NCI-H2171 treated with DMSO at 0.1 percent for 48 hours (cell line): ENCODE data around the gene HEXD.
"Not testable (repeated sequence)": the region's sequence is repeated elsewhere in the genome, so short reads cannot be mapped to it uniquely, and the experiment has no call there.

Source experiments
- DNase-seq: peaks from one replicate; lab custom pipeline; 2025; lab: John Stamatoyannopoulos, UW

Gene HEXD

DNA sequence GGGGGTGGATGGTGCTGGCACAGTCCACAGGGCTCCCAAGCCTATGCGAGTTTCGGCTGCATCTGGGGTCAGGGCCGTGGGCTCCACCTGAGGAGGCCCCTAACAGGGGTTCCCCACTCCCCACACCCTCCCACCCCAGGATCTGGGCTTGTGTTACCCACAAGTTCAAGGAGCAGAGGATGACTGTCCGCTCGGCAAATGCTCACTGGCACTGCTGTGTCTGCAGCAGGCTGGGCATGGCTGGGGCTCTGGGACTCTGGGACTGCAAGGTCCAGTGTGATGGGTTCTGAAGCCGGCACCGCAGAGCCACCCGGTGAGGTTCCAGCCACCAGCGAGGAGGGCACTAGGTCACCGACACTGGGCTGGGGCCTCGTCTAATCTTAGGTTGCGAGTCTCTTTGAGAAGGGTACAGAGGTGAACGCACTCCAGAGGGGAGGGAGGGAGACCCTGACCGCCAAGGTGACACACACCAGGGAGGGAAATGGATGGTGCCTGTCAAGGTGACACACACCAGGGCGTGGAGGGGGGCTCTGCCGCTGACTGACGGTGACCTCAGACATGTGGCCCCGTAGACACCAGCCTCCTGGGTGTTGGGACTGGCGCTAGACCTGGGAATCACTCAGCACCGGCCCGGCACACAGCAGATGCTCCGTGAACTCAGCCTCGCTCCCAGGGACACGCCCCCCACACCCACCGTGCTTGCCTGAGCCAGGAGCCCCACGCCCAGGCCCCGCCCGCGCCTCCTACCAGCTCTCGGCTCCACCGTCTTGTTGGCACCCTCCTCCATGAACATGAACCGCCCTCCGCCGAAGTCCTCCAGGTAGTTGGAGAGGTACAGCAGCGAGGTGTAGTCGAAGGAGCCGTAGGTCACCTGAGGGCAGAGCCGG, 20.5 kb upstream of the HEXD start:
- peak; percentile 34 for DNase-seq

DNA sequence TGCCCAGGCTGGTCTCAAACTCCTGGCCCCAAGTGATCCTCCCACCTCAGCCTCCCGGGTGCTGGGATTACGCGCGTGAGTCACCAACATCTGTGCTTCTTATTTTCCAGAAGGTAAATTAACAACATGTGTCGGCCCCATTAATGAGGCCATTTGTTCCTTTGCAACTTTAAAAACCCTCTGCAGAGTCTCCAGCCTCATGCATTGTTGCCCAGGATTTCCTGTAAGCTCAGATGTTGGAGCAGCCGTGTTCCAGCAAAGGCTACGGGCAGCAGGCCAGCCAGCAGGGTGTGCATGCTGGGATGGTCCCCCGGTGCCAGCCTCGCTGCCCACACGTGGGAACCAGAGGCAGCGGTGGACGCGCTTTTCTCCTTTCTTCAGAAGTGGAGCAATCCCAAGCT, 19.1 kb upstream of the HEXD start:
- peak; percentile 84 for DNase-seq

DNA sequence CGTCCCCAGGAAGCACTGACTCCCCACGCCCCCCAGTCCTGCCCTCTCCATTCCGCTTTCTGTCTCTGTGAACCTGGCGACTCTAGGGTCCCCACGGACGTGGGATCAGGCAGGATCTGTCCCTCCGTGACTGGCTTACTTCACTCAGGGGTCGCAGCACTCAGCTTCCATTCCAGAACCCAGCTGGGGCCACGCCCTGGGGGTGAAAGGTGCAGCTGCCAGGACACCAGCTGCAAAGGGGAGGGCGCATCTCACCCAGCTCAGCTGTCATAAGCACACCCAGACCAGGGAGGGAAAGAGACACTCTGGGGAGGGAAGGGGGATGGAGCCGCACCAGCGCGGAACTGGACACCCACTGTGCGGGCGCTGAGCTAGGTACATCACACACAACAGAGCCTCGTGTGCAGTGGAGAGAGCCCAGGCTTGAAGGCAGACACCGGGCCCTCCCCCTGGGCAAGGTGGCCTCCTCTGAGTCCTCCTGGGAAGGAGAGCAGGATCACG, 18.5 kb upstream of the HEXD start:
- peak; percentile 66 for DNase-seq

DNA sequence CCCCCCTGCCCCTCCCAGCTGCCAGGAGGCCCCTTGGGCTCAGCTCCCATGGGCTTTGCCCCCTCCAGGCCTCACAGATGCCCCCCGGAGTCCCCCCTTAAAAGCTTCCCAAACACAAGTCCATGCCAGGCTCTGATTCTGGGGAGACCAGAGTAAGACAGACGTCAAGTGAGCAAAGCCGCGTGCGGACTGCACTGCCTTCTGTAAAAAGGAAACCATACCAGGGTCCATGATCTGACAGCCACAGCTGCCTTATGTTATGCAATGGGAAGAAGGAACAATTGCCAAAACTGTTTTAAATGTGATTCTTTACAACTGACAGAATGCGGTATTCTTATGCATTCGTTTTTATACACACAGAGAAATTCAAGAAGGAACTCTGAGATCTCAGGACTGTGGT, 17.9 kb upstream of the HEXD start:
- peak; percentile 20 for DNase-seq

DNA sequence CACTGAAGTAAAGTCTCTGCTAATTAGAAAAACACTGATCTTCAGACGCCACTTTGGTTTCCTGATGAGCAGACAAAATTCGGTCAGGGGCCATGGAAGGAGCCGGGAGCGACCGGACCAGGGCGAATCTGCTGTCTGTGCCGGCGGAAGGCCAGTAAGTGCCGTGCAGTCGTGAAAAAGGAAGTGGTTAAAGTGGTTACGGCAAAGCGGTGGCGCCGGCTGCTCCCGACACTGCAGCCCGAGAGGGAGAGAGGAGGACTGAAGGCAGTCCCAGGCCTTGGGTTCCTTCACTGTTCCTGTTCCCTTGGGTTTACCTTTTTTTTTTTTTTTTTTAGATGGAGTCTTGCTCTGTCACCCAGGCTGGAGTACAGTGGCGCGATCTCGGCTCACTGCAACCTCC, 17.3 kb upstream of the HEXD start:
- no peak for DNase-seq

DNA sequence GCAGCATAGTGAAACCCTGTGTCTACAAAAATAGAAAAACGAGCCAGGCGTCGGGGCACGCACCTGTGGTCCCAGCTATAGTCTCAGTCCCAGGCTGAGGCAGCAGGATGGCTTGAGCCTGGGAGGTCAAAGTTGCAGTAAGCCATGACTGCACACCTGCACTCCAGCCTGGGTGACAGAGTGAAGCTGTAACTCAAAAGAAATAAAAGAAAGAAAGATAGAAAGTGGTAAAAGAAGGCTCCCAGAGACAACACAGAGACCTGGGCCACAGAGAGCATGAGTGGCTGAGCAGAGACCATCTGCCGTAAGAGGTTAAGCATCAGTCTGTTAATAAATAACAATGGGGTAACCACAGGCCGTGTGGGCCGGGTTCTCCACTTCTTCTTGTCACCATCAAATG, 15.3 kb upstream of the HEXD start:
- DNase-seq = no peak

DNA sequence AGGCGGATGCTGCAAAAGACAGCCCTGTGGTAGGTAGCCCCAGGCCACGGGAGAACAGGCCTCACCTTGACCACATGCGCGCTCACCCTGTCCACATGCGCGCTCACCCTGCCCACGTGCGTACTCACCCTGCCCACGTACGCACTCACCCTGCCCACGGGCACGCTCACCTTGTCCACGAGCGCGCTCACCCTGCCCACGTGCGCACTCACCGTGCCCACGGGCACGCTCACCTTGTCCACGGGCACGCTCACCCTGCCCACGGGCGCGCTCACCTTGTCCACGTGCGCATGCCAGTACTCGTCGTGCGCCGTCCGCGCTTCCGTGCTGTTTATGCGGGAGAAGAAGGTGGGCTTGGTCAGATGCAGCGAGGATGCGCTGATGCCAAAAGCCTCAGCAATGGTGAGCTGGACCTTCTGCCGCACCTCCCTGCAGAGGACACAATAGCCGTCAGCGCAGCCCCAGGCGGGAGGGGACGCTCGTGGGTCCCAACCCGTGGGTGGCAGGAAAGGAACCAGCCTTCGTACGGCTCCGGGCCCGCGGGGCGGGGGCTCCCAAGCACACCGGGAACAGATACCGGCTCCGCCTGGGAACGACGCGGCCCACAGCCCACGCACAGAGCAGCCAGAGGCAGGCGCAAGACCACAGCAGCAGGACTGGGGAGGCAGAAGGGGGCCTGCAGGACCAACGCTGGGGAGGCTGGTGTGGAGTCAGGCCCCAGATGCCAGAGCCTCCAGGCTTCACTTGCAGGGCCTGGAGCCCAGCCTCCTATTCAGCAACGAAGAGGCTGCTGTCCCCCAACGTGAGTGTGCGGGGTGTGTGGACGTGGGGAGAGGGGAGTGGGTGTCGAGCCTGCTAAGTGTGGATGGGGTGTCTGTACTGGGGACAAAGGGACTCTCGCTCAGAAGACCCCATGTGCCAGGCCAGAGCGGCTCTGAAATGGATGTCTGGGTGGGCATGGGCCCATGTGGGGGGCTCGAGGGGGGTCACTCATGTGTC, 14.2 kb upstream of the HEXD start:
- DNase-seq = no peak

DNA sequence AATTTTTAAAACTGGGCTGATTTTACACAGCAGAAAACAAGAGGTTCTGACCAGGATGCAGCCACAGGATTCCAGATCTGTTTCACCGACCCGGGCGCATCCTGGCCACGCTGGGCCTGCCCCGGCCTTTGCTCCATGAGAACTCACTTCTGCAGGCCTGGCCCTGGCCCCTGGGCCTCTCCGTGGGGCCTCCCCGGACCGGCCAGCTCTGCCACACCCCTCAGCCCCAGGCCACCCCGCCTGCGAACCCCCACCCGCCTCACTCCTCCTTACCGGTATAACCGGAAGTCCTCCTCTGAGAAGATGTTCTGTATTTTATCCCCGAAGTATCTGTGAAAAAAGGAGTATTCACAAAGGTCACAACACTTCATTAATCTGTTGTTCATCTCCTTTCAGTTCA, 13.1 kb upstream of the HEXD start:
- no peak for DNase-seq

DNA sequence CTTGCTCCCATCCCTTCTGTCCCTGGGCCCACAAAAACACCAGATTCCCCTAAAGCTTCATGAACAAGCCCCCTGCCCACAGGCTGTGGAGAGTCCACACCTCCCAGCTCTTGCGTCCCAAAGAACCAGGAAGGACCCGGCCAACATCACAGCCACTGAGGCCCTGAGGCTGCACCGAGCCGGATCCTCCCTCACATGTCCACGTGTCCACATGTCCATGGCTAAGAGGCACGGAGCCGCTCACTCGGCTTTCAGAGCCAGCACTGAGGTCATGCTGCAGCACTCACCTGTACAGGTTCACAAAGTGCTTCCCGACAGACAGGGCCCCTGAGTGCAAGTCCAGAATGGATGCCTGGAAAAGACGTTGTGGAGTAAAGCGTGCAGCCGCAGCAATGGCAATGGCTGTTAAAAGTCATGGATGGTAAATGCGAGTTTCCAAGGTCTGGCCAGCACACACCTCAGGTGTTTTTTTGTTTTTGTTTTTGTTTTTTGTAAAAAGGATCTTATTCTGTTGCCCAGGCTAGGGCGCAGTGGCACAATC, 11.9 kb upstream of the HEXD start:
- DNase-seq = no peak

DNA sequence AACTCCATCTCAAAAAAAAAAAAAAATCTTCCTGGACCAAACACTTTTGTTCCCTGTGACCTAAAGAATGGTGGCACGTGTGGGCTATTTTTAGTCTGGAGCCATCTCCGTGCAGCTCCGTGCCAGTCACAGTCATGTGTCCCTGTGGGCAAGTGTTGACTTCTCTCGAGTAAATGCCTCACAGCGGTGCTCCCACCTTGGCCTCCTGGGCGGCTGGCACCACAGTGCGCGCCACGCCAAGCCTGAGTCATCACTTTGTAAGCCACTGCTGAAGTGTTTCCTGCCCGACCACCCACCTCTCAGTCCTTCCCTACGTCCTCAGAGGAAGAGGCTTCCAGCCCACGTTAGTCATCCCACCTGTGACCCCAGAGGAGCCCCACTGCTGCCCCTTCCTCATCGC, 10.9 kb upstream of the HEXD start:
- no peak for DNase-seq

DNA sequence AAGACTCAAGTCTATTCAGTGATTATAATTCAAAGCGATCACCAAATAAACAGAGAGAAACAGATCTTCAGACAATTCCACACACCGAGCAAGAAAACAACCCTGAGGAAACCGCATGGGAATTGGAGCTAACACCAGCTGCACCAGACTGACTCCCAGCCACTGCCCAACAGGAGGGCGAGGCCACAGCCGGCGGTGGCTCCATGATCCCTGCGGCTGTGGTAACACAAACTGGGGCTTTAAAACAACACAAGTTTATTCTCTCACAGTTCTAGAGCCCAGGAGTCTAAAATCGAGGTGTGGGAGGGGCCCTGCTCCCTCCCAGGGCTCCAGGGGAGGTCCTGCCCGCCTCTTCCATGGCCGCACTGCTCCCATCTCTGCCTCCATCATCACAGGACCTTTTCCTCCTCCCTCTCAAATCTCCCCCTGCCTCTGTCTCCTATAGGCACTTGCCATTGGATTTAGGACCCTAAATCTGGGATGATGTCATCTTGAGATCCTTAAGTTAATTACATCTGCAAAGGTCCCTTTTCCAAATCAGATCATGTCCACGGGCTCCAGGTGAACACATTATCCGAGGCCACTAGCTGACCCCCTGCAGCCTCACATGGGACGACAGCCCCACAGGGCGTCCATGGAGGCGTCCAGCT, 9.7 kb upstream of the HEXD start:
- DNase-seq = no peak

DNA sequence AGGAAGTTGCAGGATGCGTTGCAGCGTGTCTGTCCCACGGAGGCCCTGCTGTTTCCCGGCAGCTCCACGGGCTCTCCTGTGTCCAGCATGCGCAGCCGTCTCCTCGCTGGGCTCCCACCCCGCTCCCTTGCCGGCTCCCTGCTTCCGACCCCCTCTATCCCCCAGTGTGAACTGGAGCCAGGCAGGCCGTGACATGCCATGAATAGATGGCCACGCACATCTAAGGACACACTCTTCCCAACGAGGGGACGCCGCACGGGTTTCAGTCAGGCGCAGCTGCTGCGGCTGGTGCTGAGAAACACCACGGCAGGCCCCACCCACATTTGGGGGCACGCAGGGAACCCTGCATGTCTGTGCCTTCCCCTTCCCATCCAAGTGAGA, 9.2 kb upstream of the HEXD start:
- DNase-seq = no peak

DNA sequence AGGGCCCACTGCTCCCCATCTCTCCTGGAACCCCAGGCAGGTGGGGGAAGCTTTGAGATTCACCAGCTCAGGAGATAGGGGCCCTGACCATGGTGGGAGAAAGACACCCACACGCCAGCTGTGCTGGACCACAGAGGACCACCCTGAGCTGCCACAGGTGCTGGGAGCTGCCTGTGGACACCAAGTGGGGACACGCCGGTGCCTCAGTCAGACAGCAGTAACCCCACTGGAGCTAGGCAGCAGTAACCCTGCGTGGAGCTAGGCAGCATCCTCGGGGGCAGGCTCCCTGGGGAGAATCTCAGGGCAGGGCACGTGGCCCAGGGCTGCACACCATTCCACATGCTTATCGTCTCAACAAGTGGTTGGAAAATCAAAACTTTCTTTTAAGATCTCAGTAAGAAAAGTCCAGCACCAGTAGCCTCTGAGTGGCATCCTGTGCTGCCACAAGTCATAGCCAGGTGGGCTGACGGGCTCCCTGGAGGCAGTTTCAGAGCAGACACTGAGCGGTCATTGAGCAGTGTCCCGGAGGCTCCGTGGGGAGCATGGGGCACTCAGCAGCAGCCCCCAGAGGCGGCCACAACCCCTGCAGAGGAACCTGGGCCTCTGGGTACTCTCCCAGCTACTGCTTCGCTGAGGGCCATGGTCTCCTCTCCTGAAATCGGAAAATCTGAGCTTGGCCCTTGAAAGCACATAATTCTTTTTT, 8.0 kb upstream of the HEXD start:
- no peak for DNase-seq

DNA sequence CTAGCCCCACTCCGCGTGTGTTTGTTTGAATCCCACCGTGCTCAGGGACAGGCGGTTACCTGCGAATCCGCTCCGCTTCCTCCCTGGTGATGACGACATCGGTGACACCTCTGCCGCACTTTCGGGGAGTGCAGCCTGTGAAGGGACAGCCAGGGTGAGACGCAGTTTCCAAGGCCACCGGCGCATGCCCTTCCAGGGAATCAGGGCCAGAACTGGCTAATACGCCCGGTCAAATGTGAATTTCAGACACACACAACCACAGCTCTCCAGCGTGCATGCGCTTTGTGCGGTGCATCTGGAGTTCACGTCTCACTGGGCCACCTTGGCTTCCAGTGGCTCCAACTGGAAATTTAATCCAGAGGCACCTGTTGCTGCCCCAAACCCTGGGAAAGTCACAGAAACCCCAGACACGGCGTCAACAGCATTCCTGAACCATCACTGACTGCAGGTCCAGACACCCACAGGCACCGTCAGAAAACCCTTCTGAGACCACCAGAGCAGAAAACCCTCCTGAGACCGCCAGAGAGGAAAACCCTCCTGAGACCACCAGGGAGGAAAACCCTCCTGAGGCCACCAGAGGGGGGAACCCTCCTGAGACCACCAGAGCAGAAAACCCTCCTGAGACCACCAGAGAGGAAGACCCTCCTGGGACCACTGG, 6.6 kb upstream of the HEXD start:
- no peak for DNase-seq

DNA sequence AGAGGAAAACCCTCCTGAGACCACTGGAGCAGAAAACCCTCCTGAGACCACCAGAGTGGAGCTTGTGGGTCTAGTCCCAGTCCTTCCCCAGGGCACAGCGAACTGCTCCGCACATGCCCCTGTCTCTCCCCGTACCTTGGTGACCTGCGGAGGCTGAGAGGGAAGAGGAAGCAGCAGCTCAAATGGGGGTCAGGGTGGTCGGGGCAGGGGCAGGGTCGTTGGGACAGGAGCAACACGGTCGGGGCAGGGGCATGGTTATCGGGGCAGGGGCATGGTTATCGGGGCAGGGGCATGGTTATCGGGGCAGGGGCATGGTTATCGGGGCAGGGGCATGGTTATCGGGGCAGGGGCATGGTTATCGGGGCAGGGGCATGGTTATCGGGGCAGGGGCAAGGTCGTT, 6.1 kb upstream of the HEXD start:
- DNase-seq = not testable (repeated sequence)

DNA sequence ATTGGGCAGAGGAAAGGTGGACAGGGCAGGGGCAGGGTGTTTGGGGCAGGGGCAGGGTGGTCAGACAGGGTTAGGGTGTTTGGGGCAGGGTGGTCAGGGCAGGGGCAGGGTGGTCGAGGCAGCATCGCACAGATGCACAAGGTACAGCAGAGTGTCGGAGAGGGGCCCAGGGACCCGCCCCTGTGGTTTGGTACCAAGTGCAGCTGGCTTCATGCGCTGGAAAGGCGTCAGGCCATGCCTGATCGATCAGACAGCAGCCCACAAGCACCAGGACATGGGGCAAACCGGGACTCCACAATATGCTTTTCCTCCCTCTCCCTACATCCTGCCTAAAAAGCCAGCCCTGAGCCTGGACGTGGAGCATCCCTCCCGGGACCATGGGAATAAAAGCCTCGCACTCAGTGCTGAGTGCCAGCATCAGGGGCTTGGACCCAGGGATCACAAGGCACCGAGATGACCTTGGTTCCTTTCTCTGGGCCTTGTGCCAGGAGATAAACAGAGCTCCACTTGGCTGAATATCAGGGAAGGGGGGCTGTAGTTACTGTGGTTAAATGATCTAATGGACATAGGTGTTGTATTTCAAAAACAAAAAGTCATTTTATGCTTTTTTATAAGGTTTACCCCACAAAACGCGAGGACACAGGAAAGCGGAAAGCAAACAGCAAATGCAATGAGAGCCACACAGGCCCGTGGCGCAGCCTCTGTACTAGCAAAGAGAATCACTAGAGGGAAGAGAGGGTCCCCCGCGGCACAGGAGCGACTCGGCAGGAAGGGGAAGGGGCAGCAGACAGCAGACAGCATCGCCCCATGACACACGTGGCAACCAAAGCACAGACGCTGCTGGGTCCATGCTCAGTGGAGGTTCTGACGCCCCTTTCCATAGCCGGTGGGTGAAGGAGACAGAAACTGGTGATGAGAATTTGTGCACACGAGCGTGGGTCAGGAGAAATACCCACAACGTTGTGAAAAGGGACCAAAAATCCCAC, 5.3 kb upstream of the HEXD start:
- DNase-seq = peak; percentile 18

DNA sequence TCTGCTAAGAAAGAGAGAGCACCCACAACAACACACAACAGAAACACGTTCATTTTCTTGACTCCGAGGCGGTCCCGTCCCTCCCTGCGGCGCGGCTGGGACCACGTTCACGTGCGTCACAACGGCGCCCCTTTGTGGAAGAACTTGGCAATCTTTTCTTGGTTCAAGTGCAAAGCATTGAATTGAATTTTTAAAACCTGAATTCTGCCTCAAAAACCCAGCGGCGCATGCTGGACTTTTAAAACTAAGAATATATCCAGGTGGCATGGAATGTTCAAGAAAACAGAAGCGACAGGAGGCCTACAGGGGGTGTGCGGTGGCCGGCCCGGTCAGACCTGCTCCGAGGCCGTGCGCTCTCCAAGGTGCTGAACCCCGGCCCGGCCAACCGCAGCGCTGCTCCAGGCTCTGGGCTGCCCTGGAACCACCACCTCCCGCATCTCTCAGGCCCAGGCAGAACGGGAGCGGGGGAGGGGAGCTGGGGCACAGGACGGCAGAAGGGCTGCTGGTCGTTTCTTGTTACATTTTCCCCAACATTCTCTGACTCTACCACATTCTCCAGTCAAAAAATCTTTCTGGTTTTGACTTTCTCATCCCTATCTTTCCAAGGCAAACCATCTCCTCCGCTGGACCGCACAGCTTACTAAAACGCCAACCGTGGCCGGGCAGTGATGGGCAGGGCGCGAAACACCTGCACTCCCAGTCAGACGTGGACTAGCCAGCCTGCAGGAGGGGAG, 3.4 kb upstream of the HEXD start:
- DNase-seq = no peak

DNA sequence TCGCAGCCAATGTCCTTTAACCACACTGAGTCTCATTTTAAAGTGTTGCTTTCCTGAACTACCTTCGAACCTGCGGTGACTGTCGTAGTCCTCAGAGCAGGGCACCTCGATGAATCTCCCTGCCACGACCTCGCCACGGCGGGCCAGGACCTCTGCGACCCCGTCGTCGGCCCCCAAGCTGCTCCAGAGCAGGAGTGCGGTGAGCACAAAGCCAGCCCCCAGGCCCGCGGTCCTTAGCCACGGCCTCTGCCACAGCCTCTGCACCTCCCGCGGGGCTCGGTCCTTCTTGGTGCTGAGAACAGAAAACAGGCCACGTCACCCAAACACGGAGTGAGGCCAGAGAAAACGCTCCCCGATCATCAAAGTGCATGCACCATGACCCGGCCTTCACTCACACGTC, 2.8 kb upstream of the HEXD start:
- no peak for DNase-seq

DNA sequence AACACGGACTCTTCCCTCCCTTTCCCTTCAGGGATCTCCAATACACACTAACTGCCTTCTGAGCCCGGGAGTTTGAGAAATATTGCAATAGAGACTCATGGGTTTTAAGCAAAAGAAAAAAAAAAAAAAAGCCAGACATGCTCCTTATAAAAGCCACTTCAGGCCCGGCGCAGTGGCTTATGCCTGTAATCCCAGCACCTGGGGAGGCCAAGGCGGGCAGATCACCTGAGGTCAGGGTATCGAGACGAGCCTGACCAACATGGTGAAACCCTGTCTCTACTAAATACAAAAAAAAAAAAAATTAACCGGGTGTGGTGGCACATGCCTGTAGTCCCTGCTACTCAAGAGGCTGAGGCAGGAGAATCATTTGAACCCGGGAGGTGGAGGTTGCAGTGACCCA, 2.4 kb upstream of the HEXD start:
- DNase-seq = no peak
